SK-N-MC (cell line): ENCODE data around the gene VKORC1L1.

Experiments
- EZH2 ChIP-seq: fragments of 200-600 bp; sonication (generic); IDR thresholded peaks from one replicate; pipeline ENCODE4 v1.6.1; 2017; ENCODE audit warnings: antibody characterized with exemption
- POLR2AphosphoS5 ChIP-seq: IDR thresholded peaks from 2 replicates; pipeline ENCODE4 v1.6.1; 2012; ENCODE audit warnings: mild to moderate bottlenecking, low read depth, low read length, borderline replicate concordance

GRCh38 chr7:65981965-65982792 is 109.3 kb downstream of the VKORC1L1 start, which contains the start of gene GUSB:
- TF ChIP-seq POLR2AphosphoS5 (peak; percentile 94), EZH2 (no peak)
